HFFc6 (cell line): ENCODE results near the gene TTC38. TPM values are rescaled to one million over a fixed set of nuclear protein-coding genes. Genes with fewer than 3 reads are reported as not detected.
A peak's percentile ranks its signal among the peaks of the same experiment; 100 is the strongest.
"Not testable (repeated sequence)": the region's sequence is repeated elsewhere in the genome, so short reads cannot be mapped to it uniquely, and the experiment has no call there.

Experiments
- DNase-seq: peaks from one replicate; pipeline ENCODE4 v3.0.0-alpha.2; 2018
- H3K27ac Mint-ChIP-seq: 2 replicates; pipeline ENCODE4 v1.8.0; 2020; ENCODE audit warnings: mild to moderate bottlenecking, mixed read lengths
- H3K27me3 Mint-ChIP-seq: 2 replicates; pipeline ENCODE4 v1.8.0; 2021; ENCODE audit warnings: mild to moderate bottlenecking, moderate library complexity, mixed read lengths; ENCODE audit not compliant: insufficient read depth
- H3K36me3 Mint-ChIP-seq: 2 replicates; pipeline ENCODE4 v1.8.0; 2021; ENCODE audit warnings: low read depth, mixed read lengths
- H3K4me1 Mint-ChIP-seq: 2 replicates; pipeline ENCODE4 v1.8.0; 2020; ENCODE audit warnings: low read depth, mixed read lengths
- H3K4me3 Mint-ChIP-seq: 2 replicates; pipeline ENCODE4 v1.8.0; 2020; ENCODE audit warnings: mild to moderate bottlenecking, moderate library complexity, mixed read lengths
- H3K9me3 Mint-ChIP-seq: 2 replicates; pipeline ENCODE4 v1.8.0; 2020; ENCODE audit warnings: mild to moderate bottlenecking, mixed read lengths
- CTCF ChIP-seq: fragments of 200-600 bp; sonication (generic); IDR thresholded peaks from 2 replicates; pipeline ENCODE4 v1.5.0; 2021; ENCODE audit warnings: antibody characterized with exemption, mild to moderate bottlenecking
- total RNA-seq, 6 experiments: library from RNA; stranded (reverse); fragmentation: NEBNext Ultra II Directional; extraction: Animal tissue kit (Norgen Biotek cat#: 25700); gene quantifications; 2 replicates in 1 of 6; 3 replicates in 5 of 6; pipeline ENCODE4 v1.2.3, GENCODE V29; 2021

Gene TTC38
- total RNA-seq, 6 experiments from 2014 or later: 31.2 to 38.6 (median 36.6) TPM

- Mint-ChIP-seq H3K4me3 (no peak overlapping the region), H3K9me3 (peaks cover 34% of the 10 kb centered on the region), H3K36me3 (peaks cover 19% of the 10 kb centered on the region; the same call in 1 of the 2 replicates), H3K27ac (no peak overlapping the region), H3K27me3 (peaks cover 28% of the 10 kb centered on the region), H3K4me1 (peaks cover 11% of the 10 kb centered on the region)
- no peak for DNase-seq
- peak; percentile 33 for TF ChIP-seq CTCF
Observed at GRCh38 chr22:46262449-46263215, 5.2 kb upstream of the TTC38 start.

DNA sequence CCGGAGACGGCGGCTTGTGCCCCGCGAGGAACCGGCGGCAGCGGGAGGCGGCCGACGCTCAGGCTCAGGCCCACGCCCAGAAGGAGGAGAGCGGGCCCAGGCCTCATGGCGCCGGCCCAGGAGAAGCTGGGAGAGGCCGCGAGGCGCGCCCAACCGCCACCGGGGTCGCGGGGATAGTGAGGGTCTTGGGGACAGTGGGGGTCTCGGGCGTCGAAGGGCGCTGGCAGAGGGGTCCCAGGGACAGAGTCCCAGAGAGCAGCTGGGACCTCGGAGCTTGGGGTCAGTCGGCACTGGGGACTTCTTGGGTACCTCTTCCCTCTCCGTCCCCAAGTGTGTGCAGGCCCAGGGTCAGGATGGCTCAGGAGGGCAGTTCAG is 4.6 kb upstream of the TTC38 start, which contains the start of gene PKDREJ:
TSS of gene PKDREJ (minus strand) at position 128 of the 375 bp plus-strand sequence. CDS start at position 107, 21 bp downstream.
- Mint-ChIP-seq H3K4me1 (peaks cover 13% of the 10 kb centered on the region), H3K27me3 (peaks cover 23% of the 10 kb centered on the region), H3K27ac (no peak within 1 kb of the TSS), H3K9me3 (peaks cover 32% of the 10 kb centered on the region), H3K4me3 (no peak within 1 kb of the TSS), H3K36me3 (peaks cover 19% of the 10 kb centered on the region; the same call in 1 of the 2 replicates)
- TF ChIP-seq CTCF: no peak
- no peak for DNase-seq

DNA sequence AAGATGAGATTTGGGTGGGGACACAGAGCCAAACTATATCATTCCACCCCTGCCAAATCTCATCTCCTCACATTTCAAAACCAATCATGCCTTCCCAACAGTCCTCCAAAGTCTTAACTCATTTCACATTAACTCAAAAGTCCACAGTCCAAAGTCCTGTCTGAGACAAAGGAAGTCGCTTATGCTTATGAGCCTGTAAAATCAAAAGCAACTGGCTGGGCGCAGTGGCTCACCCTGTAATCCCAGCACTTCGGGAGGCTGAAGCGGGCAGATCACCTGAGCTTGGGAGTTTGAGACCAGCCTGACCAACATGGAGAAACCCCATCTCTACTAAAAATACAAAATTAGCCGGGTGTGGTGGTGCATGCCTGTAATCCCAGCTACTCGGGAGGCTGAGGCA is 3.3 kb upstream of the TTC38 start:
- not testable (repeated sequence) for H3K27ac Mint-ChIP-seq, H3K4me3 Mint-ChIP-seq, DNase-seq
- peaks cover 15% of the 10 kb centered on the region for H3K27me3 Mint-ChIP-seq
- H3K9me3 Mint-ChIP-seq: peaks cover 29% of the 10 kb centered on the region
- H3K36me3 Mint-ChIP-seq: peaks cover 19% of the 10 kb centered on the region; the same call in 1 of the 2 replicates
- H3K4me1 Mint-ChIP-seq: peaks cover 22% of the 10 kb centered on the region

DNA sequence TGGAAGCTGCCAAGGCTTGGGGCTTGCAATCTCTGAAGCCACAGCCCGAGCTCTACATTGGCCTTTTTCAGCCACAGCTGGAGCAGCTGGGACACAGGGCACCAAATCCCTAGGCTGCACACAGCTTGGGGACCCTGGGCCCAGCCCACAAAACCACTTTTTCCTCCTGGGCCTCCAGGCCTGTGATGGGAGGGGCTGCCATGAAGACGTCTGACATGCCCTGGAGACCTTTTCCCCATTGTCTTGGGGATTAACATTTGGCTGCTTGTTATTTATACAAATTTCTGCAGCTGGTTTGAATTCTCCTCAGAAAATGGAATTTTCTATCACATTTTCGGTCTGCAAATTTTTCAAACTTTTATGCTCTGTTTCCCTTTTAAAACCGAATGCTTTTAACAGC is 2.2 kb upstream of the TTC38 start:
- not testable (repeated sequence) for H3K27me3 Mint-ChIP-seq, H3K27ac Mint-ChIP-seq, H3K4me3 Mint-ChIP-seq

DNA sequence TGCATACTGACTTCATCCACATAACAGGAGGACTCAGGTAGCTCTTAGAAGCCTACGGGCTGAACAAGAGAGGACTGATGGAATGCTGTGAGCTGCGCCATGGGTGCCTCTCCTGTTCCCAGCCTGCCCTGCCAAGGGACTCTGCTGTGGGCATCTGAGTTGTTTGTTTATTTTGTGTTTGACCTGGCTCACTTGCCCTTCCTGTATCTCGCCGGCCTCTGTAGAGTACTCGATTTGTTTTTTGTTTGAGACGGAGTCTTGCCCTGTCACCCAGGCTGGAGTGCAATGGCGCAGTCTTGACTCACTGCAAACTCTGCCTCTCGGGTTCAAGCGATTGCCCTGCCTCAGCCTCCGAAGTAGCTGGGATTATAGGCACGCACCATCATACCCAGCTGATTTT is 1.8 kb downstream of the TTC38 start:
- Mint-ChIP-seq H3K27ac (no peak overlapping the region; the same call in 1 of the 2 replicates), H3K4me1 (peaks cover 30% of the 10 kb centered on the region), H3K4me3 (peak overlapping the region; percentile 67), H3K9me3 (peaks cover 15% of the 10 kb centered on the region), H3K27me3 (no peaks in the 10 kb centered on the region), H3K36me3 (peaks cover 11% of the 10 kb centered on the region; the same call in 1 of the 2 replicates)
- no peak for DNase-seq
- no peak for TF ChIP-seq CTCF

More for the DNA sequence above, 2.2 kb upstream of the TTC38 start:
- H3K4me1 Mint-ChIP-seq: peaks cover 30% of the 10 kb centered on the region
- peaks cover 19% of the 10 kb centered on the region; the same call in 1 of the 2 replicates for H3K36me3 Mint-ChIP-seq
- not testable (repeated sequence) for DNase-seq
- peaks cover 29% of the 10 kb centered on the region for H3K9me3 Mint-ChIP-seq

DNA sequence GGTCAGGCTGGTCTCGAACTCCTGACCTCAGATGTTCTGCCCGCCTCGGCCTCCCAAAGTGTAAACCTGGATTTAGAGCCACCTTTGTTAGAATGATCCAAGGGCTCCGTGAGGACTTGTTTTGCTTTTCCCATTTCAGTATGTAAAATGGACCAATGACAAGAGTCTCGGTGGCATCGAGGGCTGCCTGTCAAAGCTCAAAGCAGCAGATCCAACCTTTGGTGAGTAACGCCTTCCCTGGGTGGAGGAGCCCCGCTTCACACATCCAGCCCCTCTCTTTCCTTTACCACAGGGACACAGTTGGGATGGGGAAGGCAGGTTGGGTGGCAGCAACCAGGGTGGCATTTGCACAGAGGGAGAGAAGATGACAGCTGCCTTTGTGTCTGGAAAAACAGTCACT is 4.4 kb downstream of the TTC38 start:
- DNase-seq: no peak
- no peak for TF ChIP-seq CTCF
- H3K4me1 Mint-ChIP-seq: peaks cover 23% of the 10 kb centered on the region

More for the DNA sequence above, 4.4 kb downstream of the TTC38 start:
- Mint-ChIP-seq H3K4me3 (no peak overlapping the region), H3K36me3 (peaks cover 14% of the 10 kb centered on the region), H3K9me3 (no peaks in the 10 kb centered on the region), H3K27me3 (peaks cover 2% of the 10 kb centered on the region; the same call in 1 of the 2 replicates), H3K27ac (no peak overlapping the region)
